Chondrocyte (in vitro differentiated cells): ENCODE data around the gene PTAFR. TPM values are rescaled to one million over a fixed set of nuclear protein-coding genes. Genes with fewer than 3 reads are reported as not detected.
A peak's percentile ranks its signal among the peaks of the same experiment; 100 is the strongest.

ENCODE experiments used
- DNase-seq: peaks from one replicate; pipeline ENCODE4 v3.0.0; 2021; ENCODE audit warnings: mixed read lengths, low spot score
- H3K27ac Mint-ChIP-seq: one replicate; pipeline ENCODE4 v1.8.0; 2021; ENCODE audit warnings: mild to moderate bottlenecking, moderate library complexity, mixed read lengths; ENCODE audit not compliant: unreplicated experiment
- H3K27me3 Mint-ChIP-seq: 2 replicates; pipeline ENCODE4 v1.8.0; 2021; ENCODE audit warnings: low read depth, mixed read lengths
- H3K36me3 Mint-ChIP-seq: 2 replicates; pipeline ENCODE4 v1.8.0; 2021; ENCODE audit warnings: low read depth, mixed read lengths
- H3K4me1 Mint-ChIP-seq: 2 replicates; pipeline ENCODE4 v1.8.0; 2021; ENCODE audit warnings: low read depth, mild to moderate bottlenecking, mixed read lengths
- H3K4me3 Mint-ChIP-seq: one replicate; pipeline ENCODE4 v1.8.0; 2021; ENCODE audit warnings: mild to moderate bottlenecking, moderate library complexity, mixed read lengths; ENCODE audit not compliant: unreplicated experiment
- H3K9me3 Mint-ChIP-seq: 2 replicates; pipeline ENCODE4 v1.8.0; 2021; ENCODE audit warnings: low read depth, mixed read lengths
- total RNA-seq: library from RNA; stranded (reverse); gene quantifications from 3 replicates; pipeline ENCODE4 v1.2.1, GENCODE V29; 2021
- TF ChIP-seq, protein P1 (sequence below): fragments of 200-600 bp; sonication (generic); IDR thresholded peaks from 2 replicates; pipeline ENCODE4 v1.5.0; 2021; ENCODE audit warnings: antibody characterized with exemption, mild to moderate bottlenecking, moderate library complexity

The PTAFR gene
- total RNA-seq, 1 donor from 2014 or later, result 0.07 TPM

- H3K27me3 Mint-ChIP-seq, result no peaks in the 10 kb centered on the region
- no peak overlapping the region for H3K4me3 Mint-ChIP-seq
- H3K4me1 Mint-ChIP-seq, result peaks cover 14% of the 10 kb centered on the region
- TF ChIP-seq, protein P1, sequence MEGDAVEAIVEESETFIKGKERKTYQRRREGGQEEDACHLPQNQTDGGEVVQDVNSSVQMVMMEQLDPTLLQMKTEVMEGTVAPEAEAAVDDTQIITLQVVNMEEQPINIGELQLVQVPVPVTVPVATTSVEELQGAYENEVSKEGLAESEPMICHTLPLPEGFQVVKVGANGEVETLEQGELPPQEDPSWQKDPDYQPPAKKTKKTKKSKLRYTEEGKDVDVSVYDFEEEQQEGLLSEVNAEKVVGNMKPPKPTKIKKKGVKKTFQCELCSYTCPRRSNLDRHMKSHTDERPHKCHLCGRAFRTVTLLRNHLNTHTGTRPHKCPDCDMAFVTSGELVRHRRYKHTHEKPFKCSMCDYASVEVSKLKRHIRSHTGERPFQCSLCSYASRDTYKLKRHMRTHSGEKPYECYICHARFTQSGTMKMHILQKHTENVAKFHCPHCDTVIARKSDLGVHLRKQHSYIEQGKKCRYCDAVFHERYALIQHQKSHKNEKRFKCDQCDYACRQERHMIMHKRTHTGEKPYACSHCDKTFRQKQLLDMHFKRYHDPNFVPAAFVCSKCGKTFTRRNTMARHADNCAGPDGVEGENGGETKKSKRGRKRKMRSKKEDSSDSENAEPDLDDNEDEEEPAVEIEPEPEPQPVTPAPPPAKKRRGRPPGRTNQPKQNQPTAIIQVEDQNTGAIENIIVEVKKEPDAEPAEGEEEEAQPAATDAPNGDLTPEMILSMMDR, result no peak
- H3K36me3 Mint-ChIP-seq, result peaks cover 15% of the 10 kb centered on the region
- no peaks in the 10 kb centered on the region for H3K9me3 Mint-ChIP-seq
- DNase-seq, result no peak
- no peak overlapping the region for H3K27ac Mint-ChIP-seq
These were observed 19.3 kb upstream of the PTAFR start for GRCh38 chr1:28195780-28196179.

GRCh38 chr1:28194326-28195035 is 18.0 kb upstream of the PTAFR start:
- DNase-seq, result peak; percentile 20
- H3K4me1 Mint-ChIP-seq, result peaks cover 19% of the 10 kb centered on the region
- no peaks in the 10 kb centered on the region for H3K9me3 Mint-ChIP-seq
- no peak overlapping the region for H3K27ac Mint-ChIP-seq
- H3K27me3 Mint-ChIP-seq, result no peaks in the 10 kb centered on the region
- H3K4me3 Mint-ChIP-seq, result no peak overlapping the region
- TF ChIP-seq, protein P1, result no peak
- H3K36me3 Mint-ChIP-seq, result peaks cover 9% of the 10 kb centered on the region

DNA sequence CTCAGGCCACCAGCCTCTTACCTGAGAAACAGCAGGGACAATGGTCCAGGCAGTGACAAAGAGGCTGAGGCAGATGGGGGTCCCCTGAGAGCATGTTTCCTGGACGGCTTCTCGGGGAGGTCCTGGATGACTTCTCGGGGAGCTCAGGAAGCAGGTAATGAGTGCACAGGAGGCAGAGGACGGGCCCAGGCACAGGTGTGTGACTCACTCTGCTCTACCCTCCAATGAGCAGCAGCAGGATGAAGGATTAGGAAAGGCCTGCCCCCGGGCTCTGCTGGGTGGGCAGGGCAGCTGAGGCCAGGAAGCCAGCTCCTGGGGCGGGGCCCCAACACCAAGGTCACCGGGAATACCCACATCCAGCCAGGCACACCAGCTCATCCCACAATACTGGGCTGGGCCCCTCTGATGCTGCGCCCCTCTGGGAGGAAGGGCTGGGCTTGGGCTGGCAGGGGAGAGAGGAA is 17.2 kb upstream of the PTAFR start:
- Mint-ChIP-seq H3K9me3 (no peaks in the 10 kb centered on the region), H3K4me1 (peaks cover 19% of the 10 kb centered on the region), H3K36me3 (peaks cover 2% of the 10 kb centered on the region), H3K27me3 (no peaks in the 10 kb centered on the region), H3K27ac (no peak overlapping the region), H3K4me3 (no peak overlapping the region)
- TF ChIP-seq, protein P1, result no peak
- peak; percentile 59 for DNase-seq

DNA sequence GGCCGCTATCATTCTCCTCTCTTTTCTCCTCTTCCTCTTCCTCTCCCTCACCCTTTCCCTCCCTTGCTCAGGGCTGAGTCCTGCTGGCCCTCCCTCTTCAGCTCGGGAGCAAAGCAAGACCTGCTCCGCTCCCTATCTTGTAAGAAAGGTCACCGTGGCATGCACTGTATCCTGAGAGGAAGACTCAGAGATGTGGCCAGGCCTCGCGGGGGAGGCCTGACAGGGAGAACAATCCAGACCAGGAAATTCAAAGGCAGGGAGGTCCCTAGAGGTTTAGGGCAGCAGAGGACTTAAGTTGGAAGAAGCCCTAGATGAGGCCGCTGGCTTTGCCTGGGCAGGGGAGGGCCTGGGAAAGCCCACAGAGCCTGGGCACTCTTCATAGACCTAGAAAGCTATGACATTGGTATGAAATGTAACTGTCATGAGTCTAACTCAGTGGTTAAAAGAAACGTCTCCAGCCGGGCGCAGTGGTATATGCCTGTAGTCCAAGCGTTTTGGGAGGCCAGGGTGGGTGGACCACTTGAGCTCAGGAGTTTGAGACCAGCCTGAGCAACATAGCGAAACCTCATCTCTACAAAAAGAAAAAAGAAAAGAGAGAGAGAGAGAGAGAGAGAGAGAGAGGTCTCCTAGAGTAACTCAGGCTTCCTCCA is 14.6 kb upstream of the PTAFR start:
- Mint-ChIP-seq H3K4me1 (peaks cover 7% of the 10 kb centered on the region), H3K36me3 (no peaks in the 10 kb centered on the region), H3K4me3 (no peak overlapping the region), H3K27me3 (no peaks in the 10 kb centered on the region), H3K27ac (peak overlapping the region; percentile 66), H3K9me3 (no peaks in the 10 kb centered on the region)
- TF ChIP-seq, protein P1, result no peak
- DNase-seq, result peak; percentile 49

DNA sequence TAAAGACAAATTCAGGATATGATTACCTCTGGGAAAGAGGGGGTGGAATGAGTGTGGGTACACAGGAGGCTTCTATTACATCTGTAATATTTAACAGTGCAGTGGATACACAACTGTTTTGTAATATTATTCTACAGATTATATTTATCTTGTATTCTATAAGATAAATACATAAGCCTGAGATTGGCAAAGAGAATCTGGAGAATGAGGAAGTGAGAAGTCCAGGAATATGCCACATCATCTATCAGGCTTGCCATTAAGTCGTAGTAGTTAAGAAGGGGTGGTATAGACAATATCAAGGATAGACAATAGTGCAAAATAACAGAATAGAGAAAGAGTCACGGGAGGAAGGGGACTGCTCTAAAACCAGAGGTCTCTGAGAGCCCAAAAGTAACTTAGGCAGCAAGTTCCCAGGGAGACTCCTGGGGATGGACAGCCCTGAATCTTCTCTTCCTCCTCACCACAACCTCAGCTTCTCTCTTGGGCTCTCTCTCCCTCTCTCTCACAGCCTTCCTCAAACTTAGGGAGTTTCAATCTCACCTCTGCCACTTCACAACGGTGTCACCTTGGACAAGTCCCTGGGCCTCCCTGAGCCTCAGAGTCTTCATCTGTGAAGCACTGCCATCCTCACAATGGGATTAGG is 14.0 kb upstream of the PTAFR start:
- H3K4me3 Mint-ChIP-seq, result no peak overlapping the region
- TF ChIP-seq, protein P1, result no peak
- H3K27ac Mint-ChIP-seq, result peak overlapping the region; percentile 43
- no peak for DNase-seq
- H3K27me3 Mint-ChIP-seq, result no peaks in the 10 kb centered on the region
- H3K36me3 Mint-ChIP-seq, result no peaks in the 10 kb centered on the region
- peaks cover 7% of the 10 kb centered on the region for H3K4me1 Mint-ChIP-seq
- H3K9me3 Mint-ChIP-seq, result no peaks in the 10 kb centered on the region
